GM21529 (cell line): Measurements from ENCODE around the gene EIF5B.
A peak's percentile ranks its signal among the peaks of the same experiment; 100 is the strongest.
"Not testable (repeated sequence)": the region's sequence is repeated elsewhere in the genome, so short reads cannot be mapped to it uniquely, and the experiment has no call there.

ENCODE experiments used
- ATAC-seq: cut with Tn5 transposase; IDR thresholded peaks from one replicate; pipeline ENCODE4 v1.9.1; 2021; ENCODE audit not compliant: unreplicated experiment

The EIF5B gene, protein sequence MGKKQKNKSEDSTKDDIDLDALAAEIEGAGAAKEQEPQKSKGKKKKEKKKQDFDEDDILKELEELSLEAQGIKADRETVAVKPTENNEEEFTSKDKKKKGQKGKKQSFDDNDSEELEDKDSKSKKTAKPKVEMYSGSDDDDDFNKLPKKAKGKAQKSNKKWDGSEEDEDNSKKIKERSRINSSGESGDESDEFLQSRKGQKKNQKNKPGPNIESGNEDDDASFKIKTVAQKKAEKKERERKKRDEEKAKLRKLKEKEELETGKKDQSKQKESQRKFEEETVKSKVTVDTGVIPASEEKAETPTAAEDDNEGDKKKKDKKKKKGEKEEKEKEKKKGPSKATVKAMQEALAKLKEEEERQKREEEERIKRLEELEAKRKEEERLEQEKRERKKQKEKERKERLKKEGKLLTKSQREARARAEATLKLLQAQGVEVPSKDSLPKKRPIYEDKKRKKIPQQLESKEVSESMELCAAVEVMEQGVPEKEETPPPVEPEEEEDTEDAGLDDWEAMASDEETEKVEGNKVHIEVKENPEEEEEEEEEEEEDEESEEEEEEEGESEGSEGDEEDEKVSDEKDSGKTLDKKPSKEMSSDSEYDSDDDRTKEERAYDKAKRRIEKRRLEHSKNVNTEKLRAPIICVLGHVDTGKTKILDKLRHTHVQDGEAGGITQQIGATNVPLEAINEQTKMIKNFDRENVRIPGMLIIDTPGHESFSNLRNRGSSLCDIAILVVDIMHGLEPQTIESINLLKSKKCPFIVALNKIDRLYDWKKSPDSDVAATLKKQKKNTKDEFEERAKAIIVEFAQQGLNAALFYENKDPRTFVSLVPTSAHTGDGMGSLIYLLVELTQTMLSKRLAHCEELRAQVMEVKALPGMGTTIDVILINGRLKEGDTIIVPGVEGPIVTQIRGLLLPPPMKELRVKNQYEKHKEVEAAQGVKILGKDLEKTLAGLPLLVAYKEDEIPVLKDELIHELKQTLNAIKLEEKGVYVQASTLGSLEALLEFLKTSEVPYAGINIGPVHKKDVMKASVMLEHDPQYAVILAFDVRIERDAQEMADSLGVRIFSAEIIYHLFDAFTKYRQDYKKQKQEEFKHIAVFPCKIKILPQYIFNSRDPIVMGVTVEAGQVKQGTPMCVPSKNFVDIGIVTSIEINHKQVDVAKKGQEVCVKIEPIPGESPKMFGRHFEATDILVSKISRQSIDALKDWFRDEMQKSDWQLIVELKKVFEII

DNA sequence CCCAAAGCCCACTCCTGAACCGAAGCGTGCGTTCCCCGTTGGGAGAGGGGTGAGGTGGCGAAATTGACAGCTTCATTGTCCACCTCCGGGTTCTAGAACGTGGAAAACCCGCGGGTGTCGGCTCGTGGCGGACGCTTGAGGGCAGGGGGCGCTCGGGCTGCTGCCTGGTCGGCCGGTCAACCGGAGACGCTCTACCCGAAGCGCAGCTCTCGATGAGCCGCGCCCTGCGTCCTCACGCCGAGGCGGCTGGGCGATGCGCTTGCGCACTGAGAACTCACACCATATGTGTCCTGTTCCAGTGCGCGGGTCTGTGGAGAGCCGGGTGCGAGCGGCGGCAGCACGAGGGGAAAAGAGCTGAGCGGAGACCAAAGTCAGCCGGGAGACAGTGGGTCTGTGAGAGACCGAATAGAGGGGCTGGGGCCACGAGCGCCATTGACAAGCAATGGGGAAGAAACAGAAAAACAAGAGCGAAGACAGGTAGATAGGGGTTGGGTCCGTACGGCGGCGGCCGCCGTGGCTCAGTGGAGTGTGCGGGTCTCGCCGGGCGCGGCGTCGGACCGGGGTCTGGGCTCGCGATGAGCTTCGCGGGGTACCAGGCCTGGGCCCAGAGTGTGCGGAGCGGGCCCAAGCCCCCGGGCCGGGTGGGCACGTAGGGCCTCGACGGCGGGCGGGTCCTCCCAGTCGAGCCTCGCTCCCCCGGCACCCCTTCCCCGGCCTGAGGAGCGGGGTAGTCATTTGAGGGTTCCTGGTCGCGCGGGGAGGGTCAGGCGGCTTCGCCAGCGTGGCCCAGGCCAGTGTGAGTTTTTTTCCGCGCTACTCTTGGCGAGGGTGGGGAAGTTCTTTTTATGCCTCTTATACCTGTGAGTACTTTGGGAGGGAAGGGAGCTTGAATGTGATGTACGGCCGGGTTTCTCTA lies at the start of gene EIF5B:
EIF5B (plus strand) TSS at position 277 of the 916 bp plus-strand sequence; CDS start at position 443, 166 bp downstream.
- ATAC-seq: peak; percentile 56

DNA sequence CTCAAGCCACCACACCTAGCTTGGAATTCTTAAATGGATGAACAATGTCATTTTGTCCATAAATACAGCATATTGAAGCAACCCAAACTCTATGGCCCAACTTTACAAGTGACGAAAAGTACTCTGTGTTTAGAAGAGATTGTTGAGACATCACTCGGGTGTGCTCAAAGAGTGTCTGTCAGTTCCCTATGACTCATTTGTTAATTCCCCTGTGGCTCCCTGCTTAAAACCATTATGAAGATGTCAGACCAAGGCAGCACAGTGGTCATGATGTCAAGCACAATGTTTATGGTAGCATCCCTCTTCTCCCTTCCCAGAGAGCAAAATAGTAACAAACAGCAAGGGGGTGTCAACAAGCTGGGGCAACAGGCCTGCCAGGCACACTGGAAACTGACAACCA lies 39.2 kb upstream of the EIF5B start:
- no peak for ATAC-seq

DNA sequence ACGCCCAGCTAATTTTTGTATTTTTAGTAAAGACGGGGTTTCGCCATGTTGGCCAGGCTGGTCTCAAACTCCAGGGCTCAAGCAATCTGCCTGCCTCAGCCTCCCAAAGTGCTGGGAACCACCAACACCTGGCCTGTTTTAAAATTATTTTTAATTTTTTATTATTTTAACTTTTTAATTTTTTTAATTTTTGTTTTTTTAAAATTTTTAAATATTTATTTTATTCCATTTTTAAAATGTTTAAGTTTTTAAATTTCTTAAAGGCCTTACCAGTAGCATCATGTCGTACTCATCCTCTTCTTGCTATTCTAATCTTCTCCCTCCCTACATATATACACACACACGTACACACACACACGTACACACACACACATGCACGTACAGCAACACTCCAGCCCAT lies 37.6 kb upstream of the EIF5B start:
- ATAC-seq: no peak

DNA sequence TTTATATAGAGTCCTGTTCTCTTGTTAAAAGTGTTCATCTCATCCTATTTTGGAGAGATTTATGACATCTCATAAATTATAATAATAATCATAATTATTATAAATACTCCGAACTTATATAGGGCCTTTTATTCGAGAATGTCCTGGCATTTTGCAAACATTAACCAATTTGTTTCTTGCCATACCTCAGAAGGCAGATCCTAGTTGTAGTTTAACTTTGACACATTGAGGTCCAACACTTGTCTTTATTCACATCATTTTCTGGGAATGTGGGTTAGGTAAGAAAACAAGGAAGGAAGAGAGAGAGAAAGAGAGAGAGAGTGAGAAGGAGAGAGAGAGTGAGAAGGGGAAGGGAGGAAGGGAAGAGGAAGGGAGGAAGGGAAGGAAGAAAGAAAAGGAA lies 36.1 kb upstream of the EIF5B start, which contains the start of gene LYG1:
LYG1 (minus strand) TSS at position 101 of the 400 bp plus-strand sequence. CDS start 5,527 bp downstream, outside the sequence.
- not testable (repeated sequence) for ATAC-seq

DNA sequence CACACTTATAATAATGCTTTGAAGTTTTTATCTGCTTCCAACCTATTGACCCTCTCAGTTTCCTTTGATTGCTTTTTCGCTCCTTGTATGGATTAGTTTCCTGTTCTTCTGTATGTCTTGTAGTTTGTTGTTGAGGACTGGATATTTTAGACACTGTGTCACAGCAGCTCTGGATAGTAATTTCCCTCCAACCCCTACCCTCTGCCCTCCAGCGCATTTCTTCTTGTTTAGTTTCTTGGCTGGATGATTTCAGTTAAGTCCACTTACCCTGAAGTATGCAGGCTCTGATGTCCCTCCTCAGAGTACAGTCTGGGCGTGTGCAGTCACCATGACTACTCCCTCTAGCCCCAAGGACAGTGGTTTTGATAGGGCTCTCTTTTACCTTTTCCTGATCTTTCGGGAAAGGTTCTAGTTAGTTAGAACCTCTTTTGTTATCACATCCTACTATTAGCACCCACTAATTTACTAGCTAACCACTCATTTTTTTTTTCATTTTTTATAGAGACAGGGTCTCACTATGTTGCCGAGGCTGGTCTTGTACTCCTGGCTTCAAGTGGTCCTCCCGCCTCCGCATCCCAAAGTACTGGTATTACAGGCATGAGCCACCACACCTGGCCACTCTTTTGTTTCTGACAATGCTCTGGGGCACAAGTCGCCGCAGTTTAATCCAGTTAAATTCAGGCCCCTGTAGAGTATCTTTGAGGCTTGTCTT lies 19.9 kb upstream of the EIF5B start:
- no peak for ATAC-seq

DNA sequence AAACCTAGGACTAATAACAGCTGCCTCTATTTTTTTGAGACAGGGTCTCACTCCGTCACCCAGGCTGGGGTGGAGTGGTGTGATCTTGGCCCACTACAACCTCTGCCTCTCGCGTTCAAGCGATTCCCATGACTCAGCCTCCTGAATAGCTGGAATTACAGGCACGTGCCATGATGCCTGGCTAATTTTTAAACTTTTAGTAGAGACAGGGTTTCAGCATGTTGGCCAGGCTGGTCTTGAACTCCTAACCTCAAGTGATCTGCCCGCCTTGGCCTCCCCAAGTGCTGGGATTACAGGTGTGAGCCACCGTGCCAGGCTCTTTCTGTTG lies 19.4 kb upstream of the EIF5B start:
- not testable (repeated sequence) for ATAC-seq

DNA sequence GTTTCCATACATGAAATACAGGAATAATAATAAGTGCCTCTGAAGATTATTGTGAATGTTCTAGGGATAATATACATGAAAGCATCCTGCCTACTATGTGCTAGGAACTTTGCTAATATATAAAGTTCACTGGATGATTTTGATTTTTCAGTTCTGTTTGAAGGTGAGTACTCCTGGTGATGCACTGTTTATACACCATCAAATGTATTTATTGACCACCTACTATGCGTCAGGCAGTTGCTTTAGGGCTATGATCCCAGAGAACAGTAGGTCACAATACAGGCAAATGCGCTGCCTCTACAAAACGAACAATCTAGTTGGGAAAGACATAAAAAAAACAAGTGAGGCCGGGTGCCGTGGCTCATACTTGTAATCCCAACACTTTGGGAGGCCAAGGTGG lies 11.8 kb upstream of the EIF5B start:
- ATAC-seq: no peak

DNA sequence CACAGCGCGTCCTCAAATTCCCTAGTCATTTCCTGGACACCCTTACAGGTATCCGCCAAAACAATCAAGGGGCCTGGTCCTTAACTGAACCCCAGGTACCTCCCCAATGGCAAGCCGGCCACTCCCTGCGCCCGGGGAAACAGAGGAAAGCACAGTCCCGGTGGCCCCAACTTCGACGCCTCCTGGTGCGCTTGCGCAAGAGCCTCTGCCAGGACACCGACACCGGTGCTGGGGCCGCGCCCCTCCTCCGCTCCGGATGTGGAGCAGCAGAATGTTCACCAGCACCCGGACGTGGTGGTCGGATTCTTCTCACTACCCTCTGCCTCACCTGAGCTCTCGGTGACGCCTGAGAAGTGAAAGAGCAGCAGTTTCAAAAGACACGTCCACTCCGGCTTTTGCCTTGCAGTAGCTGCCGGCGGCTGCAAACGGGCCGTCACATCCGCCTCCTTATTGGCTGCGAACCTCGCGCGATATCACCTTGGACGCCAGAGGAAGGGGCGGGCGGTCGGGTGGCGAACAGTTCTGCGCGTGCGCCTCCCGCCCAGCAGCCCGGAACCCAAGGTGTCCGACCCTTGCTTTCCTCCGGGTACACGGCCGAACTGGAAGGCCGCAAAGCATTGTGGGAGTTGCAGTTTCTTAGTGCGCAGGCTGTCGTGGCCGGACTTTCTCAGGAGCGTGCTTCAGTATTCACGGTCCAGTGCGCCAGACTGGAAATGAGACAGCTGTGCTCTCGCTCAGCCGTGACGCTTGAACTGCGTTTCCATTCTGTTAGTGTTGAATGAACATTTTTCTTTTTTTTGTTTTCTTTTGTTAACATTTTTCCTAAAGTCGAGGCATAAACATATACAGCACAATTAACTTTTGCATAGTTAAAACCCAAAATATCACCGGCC lies 1.0 kb upstream of the EIF5B start, which contains the start of gene TXNDC9:
TXNDC9 (minus strand) TSS at position 423 of the 893 bp plus-strand sequence. CDS start 3,123 bp downstream, outside the sequence.
- peak; percentile 63 for ATAC-seq

DNA sequence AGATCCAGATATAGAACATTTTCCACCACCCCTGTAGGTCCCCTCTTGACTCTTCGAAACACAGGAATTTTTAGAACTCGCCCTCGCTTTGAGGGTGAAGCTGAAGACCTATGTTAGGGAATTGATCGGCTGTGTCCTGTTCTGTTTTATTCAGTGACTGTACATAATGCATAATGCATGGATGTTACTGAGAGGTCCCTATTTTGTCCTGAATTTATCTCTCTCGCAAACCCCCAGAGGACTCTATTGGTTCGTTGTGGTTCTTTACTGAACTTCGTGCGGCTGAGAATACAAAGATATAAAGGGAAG lies 431 bp upstream of the EIF5B start:
- peak; percentile 5 for ATAC-seq

DNA sequence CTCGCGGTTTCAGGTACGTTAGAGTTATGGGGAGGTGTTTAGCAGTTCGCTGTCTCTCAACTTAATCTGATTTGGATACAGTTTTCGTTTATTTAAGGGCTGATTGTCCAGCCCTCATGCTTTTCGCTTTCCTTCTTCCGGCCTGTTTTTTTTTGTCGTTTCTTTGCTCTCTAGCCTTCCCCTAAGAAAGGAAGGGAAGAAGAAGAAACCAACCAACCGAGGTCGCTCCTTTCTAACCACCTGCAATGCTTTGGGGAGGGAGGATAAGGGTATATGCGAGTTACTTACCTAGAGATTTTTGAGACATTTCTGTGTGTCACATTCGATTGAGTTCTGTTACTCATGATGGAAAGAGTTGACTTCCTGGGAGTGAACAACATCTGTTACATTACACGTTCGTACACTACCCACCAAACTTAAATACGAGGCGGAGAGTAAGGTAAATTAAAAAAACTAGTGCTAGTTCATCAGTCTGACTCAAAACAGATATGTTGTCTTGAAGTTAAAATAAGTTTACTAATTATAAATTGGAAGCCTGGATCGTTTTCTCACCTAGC lies 918 bp downstream of the EIF5B start:
- ATAC-seq: no peak

DNA sequence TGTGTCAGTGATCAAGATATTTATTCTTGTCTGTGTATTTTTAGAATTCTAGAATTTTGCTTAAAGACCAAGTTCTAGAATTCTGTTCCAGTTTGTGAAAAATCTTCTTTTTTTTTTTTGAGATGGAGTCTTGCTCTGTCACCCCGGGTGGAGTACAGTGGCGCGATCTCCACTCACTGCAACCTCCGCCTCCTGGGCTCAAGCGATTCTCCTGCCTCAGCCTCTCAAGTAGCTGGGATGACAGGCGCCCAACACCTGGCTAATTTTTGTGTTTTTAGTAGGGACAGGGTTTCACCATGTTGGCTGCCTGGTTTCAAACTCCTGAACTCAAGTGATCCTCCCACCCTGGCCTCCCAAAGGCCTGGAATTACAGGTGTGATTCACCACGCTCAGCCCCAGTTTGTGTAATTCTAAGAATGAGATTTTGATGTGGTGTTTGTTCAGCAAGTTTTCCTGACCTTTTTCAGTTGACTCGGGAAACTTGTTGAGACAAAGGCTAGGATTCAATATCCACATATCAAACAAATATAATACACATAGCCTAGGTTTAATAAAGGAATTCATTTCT lies 3.6 kb downstream of the EIF5B start:
- no peak for ATAC-seq

DNA sequence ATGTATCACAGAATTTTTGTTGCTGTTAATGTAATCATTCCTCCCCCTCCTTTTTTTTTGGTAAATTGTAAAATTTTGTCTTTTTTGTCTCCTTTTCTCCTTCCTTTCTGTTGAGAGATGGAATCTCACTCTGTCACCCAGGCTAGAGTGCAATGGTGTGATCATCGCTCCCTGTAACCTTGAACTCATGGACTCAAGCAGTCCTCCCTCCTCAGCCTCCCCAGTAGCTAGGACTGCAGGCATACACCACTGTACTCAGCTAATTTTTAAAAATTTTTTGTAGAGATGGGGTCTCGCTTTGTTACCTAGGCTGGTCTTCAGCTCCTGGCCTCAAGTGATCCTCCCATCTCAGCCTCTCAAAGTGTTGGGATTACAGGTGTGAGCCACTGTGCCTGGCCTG lies 5.3 kb downstream of the EIF5B start:
- no peak for ATAC-seq

DNA sequence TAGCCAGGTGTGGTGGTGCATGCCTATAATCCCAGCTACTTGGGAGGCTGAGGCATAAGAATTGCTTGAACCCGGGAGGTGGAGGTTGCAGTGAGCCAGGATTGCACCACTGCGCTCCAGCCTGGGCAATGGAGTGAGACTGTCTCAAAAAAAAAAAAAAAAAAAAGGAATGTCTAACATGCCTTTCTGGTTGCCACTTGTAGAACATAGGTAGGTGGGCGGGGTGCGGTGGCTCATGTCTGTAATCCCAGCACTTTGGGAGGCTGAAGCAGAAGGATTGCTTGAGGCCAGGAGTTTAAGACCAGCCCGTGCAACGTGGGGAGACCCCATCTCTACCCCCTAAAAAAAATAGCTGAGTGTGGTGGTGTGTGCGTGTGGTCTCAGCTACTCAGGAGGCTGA lies 8.3 kb downstream of the EIF5B start:
- ATAC-seq: not testable (repeated sequence)

DNA sequence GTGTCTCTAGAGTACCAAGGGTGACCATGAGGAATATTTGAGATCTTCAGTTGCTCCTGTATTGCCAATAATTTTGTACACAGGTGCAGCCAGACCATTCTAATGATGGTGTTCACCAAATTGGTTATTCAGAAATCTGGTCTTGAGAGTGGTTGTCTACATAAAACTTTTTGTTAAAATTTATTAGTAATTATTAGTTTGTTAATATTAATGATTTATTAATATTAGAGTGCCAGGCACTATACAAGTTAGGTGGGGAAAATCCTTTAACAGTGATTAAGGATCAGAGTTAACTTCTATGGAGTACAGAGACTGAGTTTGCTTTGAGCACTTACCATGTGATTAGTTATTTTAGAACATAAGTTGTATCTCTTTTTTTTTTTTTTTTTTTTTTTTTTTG lies 9.0 kb downstream of the EIF5B start:
- no peak for ATAC-seq

DNA sequence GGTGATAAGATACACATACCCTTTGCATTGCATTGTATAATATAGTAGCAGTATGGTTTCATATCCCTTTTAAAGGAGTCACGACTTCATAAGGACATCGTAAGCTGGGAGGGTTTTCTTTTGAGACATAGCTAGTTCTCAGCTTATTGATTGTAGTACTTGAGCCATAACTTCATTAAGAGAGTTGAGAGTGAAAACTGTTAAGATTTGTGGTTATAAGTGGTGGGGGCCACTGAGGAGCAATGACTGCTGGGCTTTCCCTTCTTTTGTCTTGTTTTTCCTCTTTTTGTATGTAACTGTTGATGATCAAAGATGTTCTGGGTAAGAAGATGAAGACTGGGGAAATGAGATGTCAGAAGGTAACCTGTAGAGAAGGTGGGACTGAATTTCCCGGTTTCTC lies 11.0 kb downstream of the EIF5B start:
- ATAC-seq: no peak

DNA sequence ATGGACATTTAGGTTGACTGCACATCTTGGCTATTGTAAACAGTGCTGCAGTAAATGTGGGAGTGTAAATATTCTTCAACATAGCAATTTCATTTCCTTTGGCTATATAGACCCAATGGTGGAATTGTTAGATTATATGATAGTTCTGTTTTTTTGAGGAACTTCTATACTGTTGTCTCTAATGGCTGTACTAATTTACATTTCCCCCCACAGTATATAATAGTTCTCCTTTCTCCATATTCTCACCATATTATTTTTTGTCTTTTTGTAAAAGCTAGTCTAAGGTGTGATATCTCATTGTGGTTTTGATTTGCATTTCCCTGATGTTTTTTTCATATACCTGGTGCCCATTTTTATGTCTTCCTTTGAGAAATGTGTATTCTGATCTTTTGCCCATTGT lies 13.0 kb downstream of the EIF5B start:
- ATAC-seq: no peak

DNA sequence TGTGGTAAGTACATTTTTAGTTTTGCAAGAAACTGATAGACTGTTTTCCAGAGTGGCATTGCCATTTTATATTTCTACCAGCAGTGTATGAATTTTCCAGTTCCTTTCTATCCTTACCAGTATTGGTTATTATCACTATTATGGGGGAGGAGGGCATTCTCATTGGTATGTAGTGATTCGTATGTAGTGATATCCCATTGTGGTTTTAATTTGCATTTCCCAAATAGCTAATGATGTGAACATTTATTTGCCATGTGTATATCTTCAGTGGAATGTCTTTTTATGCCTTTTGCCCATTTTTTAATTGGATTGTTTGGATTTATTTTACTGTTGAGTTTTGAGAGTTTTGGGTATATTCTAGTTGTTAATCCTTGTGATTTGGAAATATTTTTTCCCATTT lies 16.9 kb downstream of the EIF5B start:
- no peak for ATAC-seq

DNA sequence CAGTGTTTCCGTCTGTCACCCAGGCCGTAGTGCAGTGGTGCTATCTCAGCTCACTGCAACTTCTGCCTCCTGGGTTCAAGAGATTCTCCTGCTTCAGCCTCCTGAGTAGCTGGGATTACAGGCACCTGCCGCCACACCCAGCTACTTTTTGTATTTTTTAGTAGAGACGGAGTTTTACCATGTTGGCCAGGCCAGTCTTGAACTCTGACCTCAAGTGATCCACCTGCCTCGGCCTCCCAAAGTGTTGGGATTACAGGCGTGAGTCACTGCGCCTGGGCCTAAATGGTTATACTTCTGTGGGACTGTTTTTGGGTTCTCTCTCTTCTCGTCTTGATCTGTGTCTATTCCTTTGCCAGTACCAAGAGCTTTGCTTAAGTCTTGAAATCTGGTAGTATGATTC lies 17.6 kb downstream of the EIF5B start:
- not testable (repeated sequence) for ATAC-seq
